ENCODE measurements around the gene SMO. TPM values are rescaled to one million over a fixed set of nuclear protein-coding genes. Genes with fewer than 3 reads are reported as not detected.

Gene SMO
- total and polyA plus RNA-seq, 12 donors, result 1.7 to 8.3 (median 4.9) TPM

- DNase-seq (no peak), ATAC-seq (no peak)
- Histone ChIP-seq H3K36me3 (no peaks in the 10 kb centered on the region), H3K27ac (peak overlapping the region in 6 of 10 donors; percentile 75 to 98 (median 92)), H3K9me3 (no peaks in the 10 kb centered on the region), H3K27me3 (no peaks in the 10 kb centered on the region), H3K4me1 (peaks cover 0 to 30% (median 15%) of the 10 kb centered on the region in 9 donors), H3K4me3 (peak overlapping the region; percentile 66 to 97 (median 82))
- no peak for TF ChIP-seq CTCF (IDR thresholded peaks at IDR 0.05)
- intact Hi-C loops (cut with DNase I), result loop anchor here in 2 of 10 donors (10.0 kb wide), 2 partner anchors 249 to 389 kb away; partner anchors contain the start of gene NRF1 (in 2 of the 2)
- 24 to 32% methylated on average over 11 of the region's 11 CpGs for WGBS, 2 donors
Measured at GRCh38 chr7:129225931-129226572, 37.6 kb downstream of the SMO start.

GRCh38 chr7:129227646-129228578, 39.5 kb downstream of the SMO start:
- no peak for TF ChIP-seq CTCF (IDR thresholded peaks at IDR 0.05)
- no peak for ATAC-seq
- peaks cover 0 to 30% (median 15%) of the 10 kb centered on the region in 9 donors for H3K4me1 ChIP-seq
- H3K9me3 ChIP-seq, result no peaks in the 10 kb centered on the region
- no peaks in the 10 kb centered on the region for H3K36me3 ChIP-seq
- DNase-seq, result no peak
- intact Hi-C loops (cut with DNase I), result loop anchor here in 2 of 10 donors (10.0 kb wide), 2 partner anchors 247 to 387 kb away; partner anchors contain the start of gene NRF1 (in 2 of the 2)
- H3K27me3 ChIP-seq, result no peaks in the 10 kb centered on the region
- 79 to 88% methylated on average over 4 of the region's 4 CpGs for WGBS, 2 donors
- H3K4me3 ChIP-seq, result no peak overlapping the region
- no peak overlapping the region for H3K27ac ChIP-seq

- H3K27me3 ChIP-seq, result no peaks in the 10 kb centered on the region
- 86 to 98% methylated on average over 2 of the region's 2 CpGs for WGBS, 2 donors
- DNase-seq, result no peak
- H3K9me3 ChIP-seq, result no peaks in the 10 kb centered on the region
- H3K36me3 ChIP-seq, result no peaks in the 10 kb centered on the region
- TF ChIP-seq CTCF (IDR thresholded peaks at IDR 0.05), result no peak
- no peak overlapping the region for H3K27ac ChIP-seq
- no peak for ATAC-seq
- H3K4me3 ChIP-seq, result no peak overlapping the region
- intact Hi-C loops (cut with DNase I), result loop anchor here in 2 of 10 donors (10.0 kb wide), 2 partner anchors 246 to 386 kb away; partner anchors contain the start of gene NRF1 (in 2 of the 2)
- H3K4me1 ChIP-seq, result peaks cover 0 to 30% (median 15%) of the 10 kb centered on the region in 9 donors
Measured at GRCh38 chr7:129228633-129229032, 40.2 kb downstream of the SMO start.

- Histone ChIP-seq H3K27me3 (no peaks in the 10 kb centered on the region), H3K9me3 (no peaks in the 10 kb centered on the region), H3K36me3 (no peaks in the 10 kb centered on the region), H3K4me3 (no peak overlapping the region), H3K4me1 (peaks cover 0 to 11% (median 0%) of the 10 kb centered on the region in 9 donors), H3K27ac (no peak overlapping the region)
- no peak for TF ChIP-seq CTCF (IDR thresholded peaks at IDR 0.05)
- ATAC-seq (no peak), DNase-seq (no peak)
- 47 to 88% methylated on average over 5 of the region's 5 CpGs for WGBS, 2 donors
- intact Hi-C loops (cut with DNase I), result loop anchor here in 1 of 10 donors (10.0 kb wide), 1 partner anchor 403 kb away; no protein-coding TSS in a partner anchor
Measured at GRCh38 chr7:129231666-129232065, 43.2 kb downstream of the SMO start.

All from heart right ventricle (tissue), 16 donors.